A673 (cell line): Measurements from ENCODE around the gene OLFM1.
A peak's percentile ranks its signal among the peaks of the same experiment; 100 is the strongest.

Experiments
- EZH2 ChIP-seq: fragments of 200-600 bp; sonication (generic); IDR thresholded peaks from 2 replicates; pipeline ENCODE4 v1.6.1; 2017; ENCODE audit warnings: borderline replicate concordance, low read depth, mild to moderate bottlenecking, mixed read lengths, antibody characterized with exemption, low read length; ENCODE audit not compliant: poor library complexity, severe bottlenecking
- TF ChIP-seq, protein P1 (sequence below): fragments of 300-800, 200-600 bp; sonication (generic); conservative IDR thresholded peaks from 2 replicates; pipeline ENCODE4 v1.5.1; 2017; ENCODE audit warnings: low read depth, mild to moderate bottlenecking, antibody characterized with exemption, low read length, moderate library complexity, mixed read lengths

DNA sequence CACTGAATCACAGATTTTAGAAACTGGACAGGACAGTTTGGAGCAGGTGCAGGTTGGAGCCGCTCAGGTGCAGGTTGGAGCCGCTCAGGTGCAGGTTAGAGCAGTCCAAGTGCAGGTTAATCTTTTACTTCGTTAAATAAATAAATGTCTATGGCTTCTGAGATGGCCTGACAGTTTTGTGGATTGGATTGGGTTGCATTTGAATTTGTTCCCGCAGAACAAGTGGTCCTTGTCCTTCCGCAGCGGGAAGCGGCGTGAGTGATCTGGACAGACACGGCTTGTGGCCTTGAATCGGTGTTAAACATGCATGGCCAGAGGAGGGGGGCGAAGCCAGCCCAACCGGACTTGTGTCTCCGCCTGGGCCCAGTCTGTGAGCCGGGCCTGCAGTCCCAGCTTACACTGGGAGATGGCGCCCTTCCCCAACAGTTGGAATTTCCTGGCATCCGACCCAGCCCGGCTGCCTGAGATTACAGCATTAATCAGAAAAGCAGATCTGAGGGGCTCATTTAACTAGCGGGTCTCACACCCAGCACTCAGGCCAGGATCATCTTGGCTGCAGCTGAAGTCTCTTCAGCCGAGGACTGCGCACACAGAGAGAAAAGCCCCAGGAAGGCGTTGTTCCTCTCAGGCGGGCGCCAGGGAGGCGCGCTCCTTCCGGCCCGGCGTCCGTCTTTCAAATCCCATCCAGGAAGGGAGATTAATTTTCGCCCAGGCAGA is 1.5 kb upstream of the OLFM1 start:
- TF ChIP-seq, protein P1, sequence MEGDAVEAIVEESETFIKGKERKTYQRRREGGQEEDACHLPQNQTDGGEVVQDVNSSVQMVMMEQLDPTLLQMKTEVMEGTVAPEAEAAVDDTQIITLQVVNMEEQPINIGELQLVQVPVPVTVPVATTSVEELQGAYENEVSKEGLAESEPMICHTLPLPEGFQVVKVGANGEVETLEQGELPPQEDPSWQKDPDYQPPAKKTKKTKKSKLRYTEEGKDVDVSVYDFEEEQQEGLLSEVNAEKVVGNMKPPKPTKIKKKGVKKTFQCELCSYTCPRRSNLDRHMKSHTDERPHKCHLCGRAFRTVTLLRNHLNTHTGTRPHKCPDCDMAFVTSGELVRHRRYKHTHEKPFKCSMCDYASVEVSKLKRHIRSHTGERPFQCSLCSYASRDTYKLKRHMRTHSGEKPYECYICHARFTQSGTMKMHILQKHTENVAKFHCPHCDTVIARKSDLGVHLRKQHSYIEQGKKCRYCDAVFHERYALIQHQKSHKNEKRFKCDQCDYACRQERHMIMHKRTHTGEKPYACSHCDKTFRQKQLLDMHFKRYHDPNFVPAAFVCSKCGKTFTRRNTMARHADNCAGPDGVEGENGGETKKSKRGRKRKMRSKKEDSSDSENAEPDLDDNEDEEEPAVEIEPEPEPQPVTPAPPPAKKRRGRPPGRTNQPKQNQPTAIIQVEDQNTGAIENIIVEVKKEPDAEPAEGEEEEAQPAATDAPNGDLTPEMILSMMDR, result peak; percentile 99
- TF ChIP-seq EZH2, result no peak
